HEK293T (cell line): ENCODE data around the gene ZNF610.

Experiments used
- BHLHE40 ChIP-seq: fragments of 450-650 bp; IDR thresholded peaks from 2 replicates; pipeline ENCODE4 v1.6.1; 2016; ENCODE audit warnings: mild to moderate bottlenecking, moderate library complexity, borderline replicate concordance
- FOXK2 ChIP-seq: fragments of 450-650 bp; IDR thresholded peaks from 2 replicates; pipeline ENCODE4 v1.6.1; 2016; ENCODE audit warnings: mild to moderate bottlenecking
- FOXM1 ChIP-seq: fragments of 450-650 bp; IDR thresholded peaks from 2 replicates; pipeline ENCODE4 v1.6.1; 2017; ENCODE audit warnings: mild to moderate bottlenecking, borderline replicate concordance
- NFRKB ChIP-seq: fragments of 450-650 bp; IDR thresholded peaks from 2 replicates; pipeline ENCODE4 v1.6.1; 2016; ENCODE audit warnings: mild to moderate bottlenecking, moderate library complexity
- SP1 ChIP-seq: fragments of 450-650 bp; IDR thresholded peaks from 2 replicates; pipeline ENCODE4 v1.6.1; 2017
- SUZ12 ChIP-seq: fragments of 450-650 bp; IDR thresholded peaks from 2 replicates; pipeline ENCODE4 v1.6.1; 2016; ENCODE audit warnings: mild to moderate bottlenecking
- TARDBP ChIP-seq: fragments of 450-650 bp; IDR thresholded peaks from 2 replicates; pipeline ENCODE4 v1.6.1; 2016
- ZNF384 ChIP-seq: fragments of 450-650 bp; IDR thresholded peaks from 2 replicates; pipeline ENCODE4 v1.6.1; 2016

DNA sequence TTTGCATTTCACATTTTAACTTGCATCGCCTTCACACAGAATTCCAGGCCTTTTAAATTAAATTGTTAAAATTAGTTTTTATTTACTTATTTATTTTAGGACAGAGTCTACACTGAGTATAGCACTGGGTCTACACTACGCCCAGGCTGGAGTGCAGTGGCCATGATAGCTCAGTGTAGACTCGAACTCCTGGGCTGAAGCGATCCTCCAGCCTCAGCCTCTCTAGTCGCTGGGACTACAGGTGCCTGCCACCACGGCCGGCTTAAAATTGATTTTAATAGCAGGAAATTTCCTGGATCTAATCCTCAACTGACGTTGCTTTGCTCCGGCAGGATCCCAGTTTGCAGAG is 301 bp upstream of the ZNF610 start:
- TF ChIP-seq SP1, result no peak
- no peak for TF ChIP-seq TARDBP
- TF ChIP-seq SUZ12, result no peak
- no peak for TF ChIP-seq ZNF384
- no peak for TF ChIP-seq FOXM1
- no peak for TF ChIP-seq NFRKB
- no peak for TF ChIP-seq BHLHE40
- no peak for TF ChIP-seq FOXK2
